GM23248 (cell line): ENCODE measurements around the gene HRCT1. TPM values are rescaled to one million over a fixed set of nuclear protein-coding genes. Genes with fewer than 3 reads are reported as not detected.

Experiments
- DNase-seq: peaks from one replicate; pipeline ENCODE4 v3.0.0-alpha.2; 2015
- H2AFZ ChIP-seq: fragments of 200-600 bp; sonication (generic); 2 replicates; pipeline ENCODE4 v1.6.1; 2016; ENCODE audit warnings: antibody characterized with exemption
- H3F3A ChIP-seq: fragments of 200-600 bp; sonication (generic); 2 replicates; pipeline ENCODE4 v1.6.1; 2016; ENCODE audit warnings: mild to moderate bottlenecking, antibody characterized with exemption, mixed run types; ENCODE audit not compliant: insufficient read depth
- H3K27ac ChIP-seq: fragments of 200-600 bp; sonication (generic); 2 replicates; pipeline ENCODE4 v1.5.1; 2016; ENCODE audit warnings: mild to moderate bottlenecking
- H3K27me3 ChIP-seq: fragments of 200-600 bp; sonication (generic); replicated peaks from 2 replicates; pipeline ENCODE4 v1.6.1; 2016; ENCODE audit warnings: mild to moderate bottlenecking; ENCODE audit not compliant: insufficient read depth
- H3K36me3 ChIP-seq: fragments of 200-600 bp; sonication (generic); 2 replicates; pipeline ENCODE4 v1.6.1; 2016; ENCODE audit warnings: low read depth, mild to moderate bottlenecking
- H3K4me1 ChIP-seq: fragments of 200-600 bp; sonication (generic); 2 replicates; pipeline ENCODE4 v1.6.1; 2016; ENCODE audit warnings: mild to moderate bottlenecking; ENCODE audit not compliant: insufficient read depth
- H3K4me2 ChIP-seq: fragments of 200-600 bp; sonication (generic); one replicate; pipeline ENCODE4 v1.6.1; 2016; ENCODE audit warnings: mild to moderate bottlenecking; ENCODE audit not compliant: unreplicated experiment
- H3K4me3 ChIP-seq: fragments of 200-600 bp; sonication (generic); 2 replicates; pipeline ENCODE4 v1.5.1; 2016; ENCODE audit warnings: mild to moderate bottlenecking
- H3K79me2 ChIP-seq: fragments of 200-600 bp; sonication (generic); 2 replicates; pipeline ENCODE4 v1.6.1; 2016; ENCODE audit warnings: mild to moderate bottlenecking; ENCODE audit not compliant: insufficient read depth
- H3K9ac ChIP-seq: fragments of 200-600 bp; sonication (generic); 2 replicates; pipeline ENCODE4 v1.6.1; 2016; ENCODE audit warnings: mild to moderate bottlenecking
- H3K9me2 ChIP-seq: fragments of 200-600 bp; sonication (generic); 2 replicates; pipeline ENCODE4 v1.6.1; 2016; ENCODE audit warnings: mixed run types, mild to moderate bottlenecking, moderate library complexity; ENCODE audit not compliant: insufficient read depth
- H3K9me3 ChIP-seq: fragments of 200-600 bp; sonication (generic); one replicate; pipeline ENCODE4 v1.6.1; 2017; ENCODE audit warnings: low read depth
- H4K20me1 ChIP-seq: fragments of 200-600 bp; sonication (generic); 2 replicates; pipeline ENCODE4 v1.6.0; 2016; ENCODE audit not compliant: insufficient read depth
- EZH2 ChIP-seq: fragments of 200-600 bp; sonication (generic); IDR thresholded peaks from 2 replicates; pipeline ENCODE4 v1.6.1; 2018; ENCODE audit warnings: antibody characterized with exemption, mild to moderate bottlenecking; ENCODE audit not compliant: insufficient read depth, poor library complexity, severe bottlenecking
- EZH2phosphoT487 ChIP-seq: fragments of 200-600 bp; sonication (generic); IDR thresholded peaks from 2 replicates; pipeline ENCODE4 v1.6.1; 2018; ENCODE audit warnings: antibody characterized with exemption, moderate library complexity, mild to moderate bottlenecking, low read depth; ENCODE audit not compliant: insufficient read depth
- WGBS, 2 experiments: methylation state at CpG; one replicate each; pipeline ENCODE4 v1.1.6; 2015 to 2017; ENCODE audit warnings: low lambda C conversion rate in 2 of 2, low coverage in 1 of 2; ENCODE audit errors: missing lambda C conversion rate in 2 of 2; 5-methylcytosine and 5-hydroxymethylcytosine counted together
- in situ Hi-C: fragments of 300-500 bp; cut with MboI; formaldehyde crosslinking; loops from 2 replicates; pipeline ENCODE4 v1.15.0; 2020
- polyA plus RNA-seq: library from polyadenylated mRNA; unstranded; fragments of >200 nt; fragmentation: Nextera tagmentation; extraction: Ambion mirVana; gene quantifications from 2 replicates; pipeline ENCODE4 v1.2.1, GENCODE V29; 2016
- total RNA-seq: library from RNA; depleted of rRNA; stranded (reverse); fragments of >200 nt; shearing (Covaris generic); gene quantifications from 2 replicates; pipeline ENCODE4 v1.2.3, GENCODE V29; 2014

Gene HRCT1
- total and polyA plus RNA-seq, 2 experiments from 2014 or later, result 1.2 to 3.4 TPM

- Histone ChIP-seq H3K4me1 (peaks cover 19% of the 10 kb centered on the region), H3F3A (peaks cover 25% of the 10 kb centered on the region), H3K9ac (no peak overlapping the region), H3K36me3 (no peaks in the 10 kb centered on the region), H3K27ac (peak overlapping the region; percentile 18), H3K4me2 (no peak overlapping the region), H3K27me3 (no peaks in the 10 kb centered on the region), H4K20me1 (no peaks in the 10 kb centered on the region), H2AFZ (peak overlapping the region; percentile 57), H3K9me2 (no peaks in the 10 kb centered on the region), H3K9me3 (no peaks in the 10 kb centered on the region), H3K79me2 (no peaks in the 10 kb centered on the region), H3K4me3 (no peak overlapping the region)
- no peak for DNase-seq
- in situ Hi-C loops, result no loop called here
- 82 to 83% methylated on average over 3 of the region's 3 CpGs for WGBS, 2 experiments
- no peak for TF ChIP-seq EZH2
- TF ChIP-seq EZH2phosphoT487, result no peak
Measured at GRCh38 chr9:35919212-35920008, 13.4 kb downstream of the HRCT1 start.

- no peaks in the 10 kb centered on the region for H3K27me3 ChIP-seq
- in situ Hi-C loops, result no loop called here
- no peaks in the 10 kb centered on the region for H3K36me3 ChIP-seq
- no peaks in the 10 kb centered on the region for H3K9me2 ChIP-seq
- 91 to 96% methylated on average over 4 of the region's 4 CpGs for WGBS, 2 experiments
- peaks cover 26% of the 10 kb centered on the region for H3K4me1 ChIP-seq
- peak; percentile 54 for DNase-seq
- peaks cover 32% of the 10 kb centered on the region for H3F3A ChIP-seq
- no peaks in the 10 kb centered on the region for H3K79me2 ChIP-seq
- peak overlapping the region; percentile 57 for H2AFZ ChIP-seq
- no peak overlapping the region for H3K4me3 ChIP-seq
- no peak overlapping the region for H3K9ac ChIP-seq
- H3K4me2 ChIP-seq, result no peak overlapping the region
- peak overlapping the region; percentile 18 for H3K27ac ChIP-seq
- no peak for TF ChIP-seq EZH2phosphoT487
- TF ChIP-seq EZH2, result no peak
- no peaks in the 10 kb centered on the region for H3K9me3 ChIP-seq
- no peaks in the 10 kb centered on the region for H4K20me1 ChIP-seq
Measured at GRCh38 chr9:35920051-35920620, 14.1 kb downstream of the HRCT1 start.

GRCh38 chr9:35923598-35923926 is 17.6 kb downstream of the HRCT1 start:
- Histone ChIP-seq H3K9me2 (no peaks in the 10 kb centered on the region), H3K27me3 (no peaks in the 10 kb centered on the region), H3K36me3 (no peaks in the 10 kb centered on the region), H3K4me1 (peaks cover 34% of the 10 kb centered on the region), H3K4me3 (peak overlapping the region; percentile 61), H3K9me3 (no peaks in the 10 kb centered on the region), H3F3A (peaks cover 42% of the 10 kb centered on the region), H3K79me2 (no peaks in the 10 kb centered on the region), H3K4me2 (peak overlapping the region; percentile 82), H3K9ac (peak overlapping the region; percentile 83), H2AFZ (peak overlapping the region; percentile 47), H3K27ac (peak overlapping the region; percentile 98), H4K20me1 (no peaks in the 10 kb centered on the region)
- in situ Hi-C loops, result no loop called here
- 100% methylated on average over 1 of the region's 1 CpG for WGBS, 2 experiments
- TF ChIP-seq EZH2 (no peak), EZH2phosphoT487 (no peak)
- DNase-seq, result no peak

GRCh38 chr9:35923927-35924763 is 18.1 kb downstream of the HRCT1 start:
- peak; percentile 97 for DNase-seq
- H4K20me1 ChIP-seq, result no peaks in the 10 kb centered on the region
- 15 to 16% methylated on average over 9 of the region's 9 CpGs for WGBS, 2 experiments
- H3K79me2 ChIP-seq, result no peaks in the 10 kb centered on the region
- H3K9me3 ChIP-seq, result no peaks in the 10 kb centered on the region
- H3K27me3 ChIP-seq, result no peaks in the 10 kb centered on the region
- H3K9me2 ChIP-seq, result no peaks in the 10 kb centered on the region
- H3K9ac ChIP-seq, result peak overlapping the region; percentile 83
- in situ Hi-C loops, result no loop called here
- peak overlapping the region; percentile 47 for H2AFZ ChIP-seq
- H3K4me3 ChIP-seq, result peak overlapping the region; percentile 61
- peaks cover 39% of the 10 kb centered on the region for H3F3A ChIP-seq
- no peaks in the 10 kb centered on the region for H3K36me3 ChIP-seq
- H3K27ac ChIP-seq, result peak overlapping the region; percentile 98
- peaks cover 40% of the 10 kb centered on the region for H3K4me1 ChIP-seq
- peak overlapping the region; percentile 82 for H3K4me2 ChIP-seq
- TF ChIP-seq EZH2phosphoT487 (no peak), EZH2 (no peak)
